GM13976 (cell line): ENCODE results near the gene NHLRC4.

Source experiments
- DNase-seq: peaks from one replicate; pipeline ENCODE4 v3.0.0; 2012; ENCODE audit warnings: low spot score
- CTCF ChIP-seq: IDR thresholded peaks from 2 replicates; pipeline ENCODE4 v1.5.1; 2012; ENCODE audit warnings: borderline replicate concordance, mild to moderate bottlenecking; ENCODE audit not compliant: insufficient read depth; ENCODE audit errors: extremely low read depth, missing control alignments, control extremely low read depth
- in situ Hi-C: fragments of 300-500 bp; cut with MboI; formaldehyde crosslinking; loops from one replicate; pipeline ENCODE4 v1.12.0; 2022; ENCODE audit warnings: low sequenced_read_pairs, mixed read lengths, inconsistent platforms; ENCODE audit not compliant: unreplicated experiment

The NHLRC4 gene

GRCh38 chr16:525520-526180 lies 41.2 kb upstream of the NHLRC4 start:
- in situ Hi-C loops: no loop called here
- TF ChIP-seq CTCF: no peak
- peak; percentile 70 for DNase-seq

- in situ Hi-C loops: no loop called here
- no peak for DNase-seq
- no peak for TF ChIP-seq CTCF
Measured at GRCh38 chr16:526181-527014, 40.4 kb upstream of the NHLRC4 start.

GRCh38 chr16:527015-527903 lies 39.5 kb upstream of the NHLRC4 start, which contains the start of gene CAPN15:
CAPN15 (plus strand) TSS chr16:527712; CDS start chr16:546839, 19,127 bp downstream.
- in situ Hi-C loops: no loop called here
- TF ChIP-seq CTCF: no peak
- DNase-seq: peak; percentile 93

GRCh38 chr16:528111-529011 lies 38.4 kb upstream of the NHLRC4 start:
- DNase-seq: no peak
- in situ Hi-C loops: no loop called here
- no peak for TF ChIP-seq CTCF

GRCh38 chr16:529012-529575 lies 37.7 kb upstream of the NHLRC4 start:
- no peak for TF ChIP-seq CTCF
- DNase-seq: no peak
- in situ Hi-C loops: no loop called here
